HL-60 (cell line): ENCODE data around the gene WNK1.

Experiments used
- DNase-seq, 2 experiments: peaks; one replicate each; pipeline ENCODE4 v3.0.0-alpha.2; 2010 to 2020; ENCODE audit warnings: low read depth in 1 of 2, low spot score in 1 of 2
- H3K27ac ChIP-seq: fragments of 250-450 bp; sonication (Bioruptor Pico); replicated peaks from 2 replicates; pipeline ENCODE4 v1.5.1; 2020; ENCODE audit warnings: mild to moderate bottlenecking, moderate library complexity
- H3K27me3 ChIP-seq: fragments of 250-450 bp; sonication (Bioruptor Pico); 2 replicates; pipeline ENCODE4 v1.5.1; 2021; ENCODE audit warnings: mild to moderate bottlenecking, moderate library complexity; ENCODE audit not compliant: insufficient read depth, poor library complexity, severe bottlenecking
- H3K4me3 ChIP-seq: replicated peaks from 2 replicates; pipeline ENCODE4 v1.5.1; 2011; ENCODE audit warnings: mild to moderate bottlenecking, control low read depth, low read length; ENCODE audit not compliant: insufficient read depth
- CTCF ChIP-seq: IDR thresholded peaks from one replicate; pipeline ENCODE4 v1.5.1; 2011; ENCODE audit warnings: low read length, control low read depth, inconsistent platforms; ENCODE audit not compliant: insufficient read depth
- GABPA ChIP-seq: IDR thresholded peaks from 2 replicates; pipeline ENCODE4 v1.6.1; 2012; ENCODE audit warnings: low read depth
- POLR2AphosphoS5 ChIP-seq: IDR thresholded peaks from 2 replicates; pipeline ENCODE4 v1.6.1; 2012; ENCODE audit warnings: low read depth
- SPI1 ChIP-seq: IDR thresholded peaks from 2 replicates; pipeline ENCODE4 v1.6.1; 2012; ENCODE audit warnings: low read depth, mild to moderate bottlenecking, borderline replicate concordance
- TF ChIP-seq, protein P1 (sequence below): IDR thresholded peaks from 2 replicates; pipeline ENCODE4 v1.6.1; 2012; ENCODE audit warnings: low read depth; ENCODE audit not compliant: insufficient replicate concordance

WNK1 gene

GRCh38 chr12:852864-853263 lies 100.5 kb downstream of the WNK1 start:
- H3K4me3 ChIP-seq, result no peak overlapping the region
- no peak overlapping the region for H3K27ac ChIP-seq
- no peak for DNase-seq
- no peak for TF ChIP-seq CTCF
- TF ChIP-seq GABPA, result no peak
- no peak for TF ChIP-seq SPI1
- TF ChIP-seq POLR2AphosphoS5, result no peak
- TF ChIP-seq, protein P1, sequence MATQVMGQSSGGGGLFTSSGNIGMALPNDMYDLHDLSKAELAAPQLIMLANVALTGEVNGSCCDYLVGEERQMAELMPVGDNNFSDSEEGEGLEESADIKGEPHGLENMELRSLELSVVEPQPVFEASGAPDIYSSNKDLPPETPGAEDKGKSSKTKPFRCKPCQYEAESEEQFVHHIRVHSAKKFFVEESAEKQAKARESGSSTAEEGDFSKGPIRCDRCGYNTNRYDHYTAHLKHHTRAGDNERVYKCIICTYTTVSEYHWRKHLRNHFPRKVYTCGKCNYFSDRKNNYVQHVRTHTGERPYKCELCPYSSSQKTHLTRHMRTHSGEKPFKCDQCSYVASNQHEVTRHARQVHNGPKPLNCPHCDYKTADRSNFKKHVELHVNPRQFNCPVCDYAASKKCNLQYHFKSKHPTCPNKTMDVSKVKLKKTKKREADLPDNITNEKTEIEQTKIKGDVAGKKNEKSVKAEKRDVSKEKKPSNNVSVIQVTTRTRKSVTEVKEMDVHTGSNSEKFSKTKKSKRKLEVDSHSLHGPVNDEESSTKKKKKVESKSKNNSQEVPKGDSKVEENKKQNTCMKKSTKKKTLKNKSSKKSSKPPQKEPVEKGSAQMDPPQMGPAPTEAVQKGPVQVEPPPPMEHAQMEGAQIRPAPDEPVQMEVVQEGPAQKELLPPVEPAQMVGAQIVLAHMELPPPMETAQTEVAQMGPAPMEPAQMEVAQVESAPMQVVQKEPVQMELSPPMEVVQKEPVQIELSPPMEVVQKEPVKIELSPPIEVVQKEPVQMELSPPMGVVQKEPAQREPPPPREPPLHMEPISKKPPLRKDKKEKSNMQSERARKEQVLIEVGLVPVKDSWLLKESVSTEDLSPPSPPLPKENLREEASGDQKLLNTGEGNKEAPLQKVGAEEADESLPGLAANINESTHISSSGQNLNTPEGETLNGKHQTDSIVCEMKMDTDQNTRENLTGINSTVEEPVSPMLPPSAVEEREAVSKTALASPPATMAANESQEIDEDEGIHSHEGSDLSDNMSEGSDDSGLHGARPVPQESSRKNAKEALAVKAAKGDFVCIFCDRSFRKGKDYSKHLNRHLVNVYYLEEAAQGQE, result no peak
- no peaks in the 10 kb centered on the region for H3K27me3 ChIP-seq

GRCh38 chr12:857611-858010 lies 105.2 kb downstream of the WNK1 start:
- no peaks in the 10 kb centered on the region for H3K27me3 ChIP-seq
- DNase-seq, result no peak
- H3K4me3 ChIP-seq, result no peak overlapping the region
- TF ChIP-seq POLR2AphosphoS5 (no peak), CTCF (no peak), GABPA (no peak), SPI1 (no peak)
- TF ChIP-seq, protein P1, result no peak
- H3K27ac ChIP-seq, result no peak overlapping the region

- Histone ChIP-seq H3K27me3 (no peaks in the 10 kb centered on the region), H3K4me3 (no peak overlapping the region), H3K27ac (no peak overlapping the region)
- no peak for DNase-seq
- TF ChIP-seq SPI1 (no peak), CTCF (no peak), POLR2AphosphoS5 (no peak), GABPA (no peak)
- TF ChIP-seq, protein P1, result no peak
Measured at GRCh38 chr12:862303-862911, 110.0 kb downstream of the WNK1 start.
